GM12891 (cell line): ENCODE results near the gene ISG15.
"Not testable (repeated sequence)": the region's sequence is repeated elsewhere in the genome, so short reads cannot be mapped to it uniquely, and the experiment has no call there.

Experiments
- POLR2A ChIP-seq: IDR thresholded peaks from 2 replicates; pipeline ENCODE4 v1.6.1; 2011; ENCODE audit warnings: low read depth, low read length, control low read depth
- POLR2AphosphoS5 ChIP-seq: IDR thresholded peaks from 2 replicates; pipeline ENCODE4 v1.6.1; 2011; ENCODE audit warnings: low read depth, low read length, control low read depth
- SPI1 ChIP-seq: IDR thresholded peaks from 2 replicates; pipeline ENCODE4 v1.6.1; 2011; ENCODE audit warnings: low read depth, low read length, control low read depth
- TAF1 ChIP-seq: IDR thresholded peaks from 2 replicates; pipeline ENCODE4 v1.6.1; 2011; ENCODE audit warnings: low read depth, low read length, control low read depth

DNA sequence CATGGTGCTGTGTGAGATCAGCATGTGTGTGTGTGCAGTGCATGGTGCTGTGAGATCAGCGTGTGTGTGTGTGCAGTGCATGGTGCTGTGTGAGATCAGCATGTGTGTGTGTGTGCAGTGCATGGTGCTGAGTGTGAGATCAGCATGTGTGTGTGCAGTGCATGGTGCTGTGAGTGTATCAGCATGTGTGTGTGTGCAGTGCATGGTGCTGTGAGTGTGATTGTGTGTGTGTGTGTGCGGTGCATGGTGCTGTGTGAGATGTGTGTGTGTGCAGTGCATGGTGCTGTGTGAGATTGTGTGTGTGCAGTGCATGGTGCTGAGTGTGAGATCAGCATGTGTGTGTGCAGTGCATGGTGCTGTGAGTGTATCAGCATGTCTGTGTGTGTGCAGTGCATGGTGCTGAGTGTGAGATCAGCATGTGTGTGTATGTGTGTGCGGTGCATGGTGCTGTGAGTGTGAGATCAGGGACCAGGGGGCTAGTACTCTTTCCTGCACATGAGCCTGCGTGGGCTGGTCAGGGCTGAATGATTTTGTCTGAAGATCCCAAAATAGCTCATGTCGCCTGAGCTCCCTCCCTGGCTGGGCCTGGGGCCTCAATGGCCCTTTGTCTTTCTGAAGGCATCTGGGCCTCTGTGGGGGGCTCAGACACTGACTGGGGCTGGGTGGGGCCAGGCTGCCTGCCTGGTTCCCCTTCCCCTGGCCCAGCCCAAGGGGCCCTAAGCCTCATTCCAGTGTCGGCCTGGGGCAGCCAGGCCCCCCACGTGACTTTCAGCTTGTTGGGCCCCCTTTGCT lies 17.8 kb downstream of the ISG15 start:
- TF ChIP-seq POLR2A, POLR2AphosphoS5, SPI1, TAF1: not testable (repeated sequence)
